Peyer's patch (tissue), 4 donors: ENCODE results near the gene APLP1. TPM values are rescaled to one million over a fixed set of nuclear protein-coding genes. Genes with fewer than 3 reads are reported as not detected.
A peak's percentile ranks its signal among the peaks of the same experiment; 100 is the strongest.

ENCODE experiments used
- DNase-seq, 3 donors: peaks; one replicate each; pipeline ENCODE4 v3.0.0-alpha.2; 2017 to 2019
- H3K27ac ChIP-seq, 4 donors: fragments of 200-600 bp; sonication (generic); one replicate each; pipeline ENCODE4 v1.5.1; 2016 to 2019
- H3K27me3 ChIP-seq, 2 donors: fragments of 200-600 bp; sonication (generic); one replicate each; pipeline ENCODE4 v1.5.1; 2019
- H3K36me3 ChIP-seq, 3 donors: fragments of 200-600 bp; sonication (generic); one replicate each; pipeline ENCODE4 v1.5.1; 2016 to 2019
- H3K4me1 ChIP-seq, 4 donors: fragments of 200-600 bp; sonication (generic); one replicate each; pipeline ENCODE4 v1.5.1; 2016 to 2019
- H3K4me3 ChIP-seq, 4 donors: fragments of 200-600 bp; sonication (generic); 1 replicate in 3 of 4; 2 replicates in 1 of 4; pipeline ENCODE4 v1.5.1; 2016 to 2019; ENCODE audit warnings: mild to moderate bottlenecking in 1 of 4
- H3K9me3 ChIP-seq, 4 donors: fragments of 200-600 bp; sonication (generic); one replicate each; pipeline ENCODE4 v1.5.1; 2016 to 2019; ENCODE audit warnings: mild to moderate bottlenecking in 1 of 4
- CTCF ChIP-seq, 6 experiments: fragments of 450-650 bp in 4 of 6; fragments of 200-600 bp in 2 of 6; sonication (generic) in 1 of 6; IDR thresholded peaks; one replicate each; pipeline ENCODE4 v1.5.1; 2017 to 2019; ENCODE audit warnings: antibody characterized with exemption in 6 of 6, mild to moderate bottlenecking in 3 of 6, moderate library complexity in 1 of 6
- POLR2A ChIP-seq, 2 donors: fragments of 450-650 bp; IDR thresholded peaks; one replicate each; pipeline ENCODE4 v1.5.1; 2017; ENCODE audit warnings: antibody characterized with exemption in 2 of 2, mild to moderate bottlenecking in 2 of 2, moderate library complexity in 2 of 2
- total RNA-seq, 4 donors: library from RNA; depleted of rRNA; stranded (reverse); fragments of >200 nt; gene quantifications; one replicate each; pipeline ENCODE4 v1.1.0, GENCODE V29; 2016

APLP1 gene
- total RNA-seq: 1 to 10 TPM in 3 of 4 donors, under 1 TPM in 1; 0.53 to 8.3 (median 1.7) TPM

- peaks cover 0 to 20% (median 18%) of the 10 kb centered on the region in 4 donors for H3K4me1 ChIP-seq
- no peaks in the 10 kb centered on the region for H3K9me3 ChIP-seq
- TF ChIP-seq CTCF (IDR thresholded peaks at IDR 0.05): no peak
- TF ChIP-seq POLR2A (IDR thresholded peaks at IDR 0.05): no peak
- peak; percentile 43 to 77 (median 75) for DNase-seq
- no peaks in the 10 kb centered on the region for H3K27me3 ChIP-seq
- no peak within 1 kb of the TSS for H3K27ac ChIP-seq
- H3K36me3 ChIP-seq: no peaks in the 10 kb centered on the region
- H3K4me3 ChIP-seq: peak within 1 kb of the TSS; percentile 20 to 56 (median 55)
These were observed at the start of gene APLP1 for GRCh38 chr19:35868172-35868822. Gene APLP1, plus strand, starts transcription at chr19:35868574. Its CDS starts 63 bp downstream, at chr19:35868637.

GRCh38 chr19:35822579-35822978 is 45.8 kb upstream of the APLP1 start:
- no peak overlapping the region for H3K27ac ChIP-seq
- H3K36me3 ChIP-seq: no peaks in the 10 kb centered on the region
- no peak overlapping the region for H3K4me3 ChIP-seq
- H3K4me1 ChIP-seq: no peaks in the 10 kb centered on the region
- H3K9me3 ChIP-seq: no peaks in the 10 kb centered on the region
- no peak for TF ChIP-seq CTCF (IDR thresholded peaks at IDR 0.05)
- no peak for TF ChIP-seq POLR2A (IDR thresholded peaks at IDR 0.05)
- H3K27me3 ChIP-seq: no peaks in the 10 kb centered on the region
- DNase-seq: no peak

- no peaks in the 10 kb centered on the region for H3K4me1 ChIP-seq
- no peak for DNase-seq
- no peak for TF ChIP-seq POLR2A (IDR thresholded peaks at IDR 0.05)
- TF ChIP-seq CTCF (IDR thresholded peaks at IDR 0.05): no peak
- H3K36me3 ChIP-seq: no peaks in the 10 kb centered on the region
- no peak overlapping the region for H3K4me3 ChIP-seq
- H3K9me3 ChIP-seq: no peaks in the 10 kb centered on the region
- no peak overlapping the region for H3K27ac ChIP-seq
- no peaks in the 10 kb centered on the region for H3K27me3 ChIP-seq
These were observed 44.2 kb upstream of the APLP1 start for GRCh38 chr19:35824150-35824549.

- Histone ChIP-seq H3K36me3 (no peaks in the 10 kb centered on the region), H3K27me3 (no peaks in the 10 kb centered on the region), H3K4me3 (no peak overlapping the region), H3K27ac (no peak overlapping the region), H3K9me3 (no peaks in the 10 kb centered on the region), H3K4me1 (no peaks in the 10 kb centered on the region)
- peak in 1 of 3 donors; percentile 60 for DNase-seq
- no peak for TF ChIP-seq CTCF (IDR thresholded peaks at IDR 0.05)
These were observed 39.6 kb upstream of the APLP1 start for GRCh38 chr19:35828692-35829301.

GRCh38 chr19:35830986-35831385 is 37.4 kb upstream of the APLP1 start:
- no peak for TF ChIP-seq CTCF (IDR thresholded peaks at IDR 0.05)
- TF ChIP-seq POLR2A (IDR thresholded peaks at IDR 0.05): no peak
- no peak overlapping the region for H3K4me3 ChIP-seq
- no peaks in the 10 kb centered on the region for H3K36me3 ChIP-seq
- no peaks in the 10 kb centered on the region for H3K4me1 ChIP-seq
- no peaks in the 10 kb centered on the region for H3K9me3 ChIP-seq
- H3K27me3 ChIP-seq: no peaks in the 10 kb centered on the region
- no peak overlapping the region for H3K27ac ChIP-seq
- DNase-seq: no peak
